ENCODE measurements around the gene CDH23.

Gene CDH23

DNA sequence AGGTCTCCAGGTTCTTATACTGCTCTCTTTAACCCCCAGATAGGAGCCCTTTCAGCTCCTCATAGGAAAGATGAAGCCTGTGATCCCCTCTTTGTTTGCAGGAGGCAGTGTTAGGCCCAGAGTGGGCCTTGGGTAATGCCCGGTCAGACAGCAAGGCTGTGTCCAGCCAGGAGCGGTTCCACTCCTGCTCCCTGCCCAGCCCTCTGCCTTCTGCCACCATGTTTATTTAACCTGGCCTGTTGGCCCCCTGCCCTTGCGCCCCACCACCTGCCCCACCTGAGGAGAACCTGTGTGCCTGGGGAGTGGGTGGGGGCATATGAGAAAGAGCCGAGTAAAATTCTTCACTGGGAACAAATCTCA lies 24.3 kb downstream of the CDH23 start:
- DNase-seq (ENCODE audit: low spot score), result no peak

GRCh38 chr10:71423250-71423649 lies 26.5 kb downstream of the CDH23 start:
- no peak for DNase-seq (ENCODE audit: low spot score)

DNA sequence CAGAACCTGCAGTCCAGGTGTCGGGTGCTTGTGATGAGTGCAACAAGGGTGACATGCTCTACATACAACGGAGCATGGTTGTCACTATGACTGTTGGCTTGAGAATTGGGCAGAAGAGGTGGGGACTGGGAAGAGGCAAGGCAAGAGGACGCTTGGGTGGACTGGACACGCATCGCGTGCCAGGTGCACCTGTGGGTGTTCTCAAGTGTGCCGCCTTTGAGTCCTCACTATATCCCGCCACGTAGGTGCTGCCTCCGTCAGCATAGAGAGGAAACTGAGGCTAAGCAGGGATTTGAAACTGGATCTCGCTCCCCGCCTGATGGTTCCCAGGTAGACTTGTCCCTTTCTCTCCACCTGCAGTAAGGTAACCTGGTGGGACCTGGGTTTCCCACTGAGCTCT lies 27.2 kb downstream of the CDH23 start:
- DNase-seq (ENCODE audit: low spot score), result no peak

DNA sequence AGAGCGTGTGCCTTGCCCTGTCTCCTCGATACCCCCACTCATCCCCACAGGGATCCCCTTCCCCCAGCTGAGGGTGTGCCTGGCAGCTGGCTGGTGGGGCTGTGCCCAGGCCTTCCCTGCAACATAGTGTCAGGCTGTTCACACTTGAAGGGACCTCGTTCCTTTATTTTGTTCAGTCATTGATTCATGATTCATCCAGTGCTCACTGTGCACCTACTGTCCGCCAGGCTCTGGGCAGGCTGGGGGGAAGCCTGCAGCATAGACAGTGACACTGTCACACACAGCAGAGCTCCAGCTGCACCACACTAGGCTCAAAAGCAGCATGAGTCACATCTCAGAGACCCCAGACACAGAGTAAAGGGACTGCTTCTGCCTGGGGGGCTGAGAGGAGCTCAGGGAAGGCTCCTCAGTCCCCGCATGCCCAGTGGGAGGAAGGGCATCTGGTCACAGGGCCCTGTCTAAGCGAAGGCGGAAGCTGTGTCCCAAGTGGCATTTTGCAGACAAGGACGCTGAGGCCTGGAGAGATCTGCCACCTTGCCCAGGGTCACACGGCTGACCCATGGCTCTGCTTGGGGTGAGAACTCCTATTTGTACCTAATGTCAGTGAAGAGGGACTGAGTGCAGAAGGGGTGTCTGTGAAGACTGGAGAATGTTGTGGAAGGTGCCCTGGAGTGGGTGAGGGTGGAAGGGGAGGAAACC lies 27.9 kb downstream of the CDH23 start:
- no peak for DNase-seq (ENCODE audit: low spot score)

- DNase-seq (ENCODE audit: low spot score), result no peak
These were observed 29.4 kb downstream of the CDH23 start for GRCh38 chr10:71426058-71426605.

DNA sequence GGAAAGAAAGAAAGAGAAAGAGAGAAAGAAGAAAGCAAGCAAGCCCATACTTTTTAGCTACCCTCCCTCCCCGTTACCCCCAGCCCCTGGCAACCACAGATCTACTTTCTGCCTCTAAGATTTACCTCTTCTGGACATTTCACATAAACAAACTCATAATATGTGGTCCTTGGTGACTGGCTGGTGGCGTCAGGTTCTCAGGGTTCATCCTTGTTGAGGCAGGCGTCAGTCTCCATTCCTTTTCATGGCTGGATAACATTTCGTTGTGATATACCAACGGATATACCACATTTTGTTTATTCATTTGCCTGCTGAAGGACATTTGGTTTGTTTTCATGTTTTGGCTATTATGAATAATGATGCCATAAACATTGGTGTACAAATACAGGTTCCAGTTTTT lies 30.5 kb downstream of the CDH23 start:
- no peak for DNase-seq (ENCODE audit: low spot score)

DNA sequence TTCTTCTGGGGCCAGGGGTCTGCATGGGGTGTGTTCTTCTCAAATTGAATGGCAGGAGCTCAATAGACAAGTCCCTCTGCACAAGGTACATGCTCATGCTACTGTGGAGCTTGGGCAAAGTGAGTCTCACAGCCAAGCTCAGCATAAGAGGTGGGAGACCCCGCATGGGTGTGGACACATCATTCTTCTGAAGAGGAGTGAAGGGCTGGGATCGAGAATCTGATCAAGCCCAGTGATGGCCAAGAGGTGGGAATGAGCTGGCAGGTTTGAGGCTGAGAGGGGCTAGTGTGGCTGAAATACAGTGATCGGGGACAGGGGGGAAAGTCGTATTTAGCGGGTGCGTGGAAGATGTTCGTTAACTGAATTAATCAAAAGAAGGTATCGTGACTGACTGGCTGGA lies 32.6 kb downstream of the CDH23 start:
- DNase-seq (ENCODE audit: low spot score), result no peak

- DNase-seq (ENCODE audit: low spot score), result no peak
These were observed 33.2 kb downstream of the CDH23 start for GRCh38 chr10:71429929-71430328.

- no peak for DNase-seq (ENCODE audit: low spot score)
These were observed 34.8 kb downstream of the CDH23 start for GRCh38 chr10:71431239-71432100.

GRCh38 chr10:71432101-71432905 lies 35.6 kb downstream of the CDH23 start:
- no peak for DNase-seq (ENCODE audit: low spot score)

GRCh38 chr10:71432956-71433767 lies 36.4 kb downstream of the CDH23 start:
- DNase-seq (ENCODE audit: low spot score), result no peak

DNA sequence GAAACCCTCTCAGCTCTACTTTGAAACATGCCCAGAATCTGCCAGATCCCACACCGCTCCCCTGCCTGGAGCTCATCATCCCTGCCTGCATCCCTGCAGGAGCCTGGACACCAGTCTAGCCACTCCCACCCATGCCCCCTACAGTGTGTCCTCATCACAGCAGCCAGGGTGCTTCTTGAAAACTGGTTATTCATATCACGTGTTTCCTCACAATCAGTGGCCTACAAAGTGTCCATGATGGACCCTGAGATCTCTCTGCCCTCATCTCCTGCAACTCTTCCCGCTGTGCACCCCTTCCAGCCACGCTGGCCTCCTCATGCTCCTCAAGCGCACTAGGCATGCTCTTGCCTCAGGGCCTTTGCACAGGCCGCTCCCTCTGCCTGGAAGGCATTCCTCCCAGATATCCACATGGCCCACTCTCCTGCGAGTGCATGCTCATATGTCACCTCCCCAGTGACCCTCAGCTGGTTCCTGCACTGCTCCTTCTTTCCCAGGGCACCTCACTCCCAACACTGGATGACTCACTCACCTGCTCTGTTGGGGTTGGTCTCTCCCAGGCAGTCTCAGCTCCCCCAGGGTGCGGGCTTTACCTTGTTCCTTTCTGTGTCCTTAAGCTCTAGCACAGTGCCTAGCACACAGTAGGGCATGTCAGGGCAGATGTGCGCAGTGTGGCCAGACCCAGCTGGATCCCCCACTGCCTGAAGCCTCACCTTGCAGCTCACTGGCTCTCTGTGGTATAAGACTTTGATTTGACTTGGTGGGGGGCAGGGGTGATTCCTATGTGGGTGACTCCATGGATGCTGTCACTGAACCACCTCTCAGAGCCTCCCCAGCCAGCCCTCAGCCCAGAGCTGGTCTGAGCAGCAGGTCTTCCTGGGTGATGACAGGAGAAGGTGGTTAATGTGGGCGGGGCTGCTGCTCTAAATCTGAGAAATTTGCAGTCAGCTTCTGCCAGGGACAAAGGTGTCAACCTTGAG lies 37.3 kb downstream of the CDH23 start:
- DNase-seq (ENCODE audit: low spot score), result no peak

GRCh38 chr10:71434760-71435394 lies 38.2 kb downstream of the CDH23 start:
- no peak for DNase-seq (ENCODE audit: low spot score)

DNA sequence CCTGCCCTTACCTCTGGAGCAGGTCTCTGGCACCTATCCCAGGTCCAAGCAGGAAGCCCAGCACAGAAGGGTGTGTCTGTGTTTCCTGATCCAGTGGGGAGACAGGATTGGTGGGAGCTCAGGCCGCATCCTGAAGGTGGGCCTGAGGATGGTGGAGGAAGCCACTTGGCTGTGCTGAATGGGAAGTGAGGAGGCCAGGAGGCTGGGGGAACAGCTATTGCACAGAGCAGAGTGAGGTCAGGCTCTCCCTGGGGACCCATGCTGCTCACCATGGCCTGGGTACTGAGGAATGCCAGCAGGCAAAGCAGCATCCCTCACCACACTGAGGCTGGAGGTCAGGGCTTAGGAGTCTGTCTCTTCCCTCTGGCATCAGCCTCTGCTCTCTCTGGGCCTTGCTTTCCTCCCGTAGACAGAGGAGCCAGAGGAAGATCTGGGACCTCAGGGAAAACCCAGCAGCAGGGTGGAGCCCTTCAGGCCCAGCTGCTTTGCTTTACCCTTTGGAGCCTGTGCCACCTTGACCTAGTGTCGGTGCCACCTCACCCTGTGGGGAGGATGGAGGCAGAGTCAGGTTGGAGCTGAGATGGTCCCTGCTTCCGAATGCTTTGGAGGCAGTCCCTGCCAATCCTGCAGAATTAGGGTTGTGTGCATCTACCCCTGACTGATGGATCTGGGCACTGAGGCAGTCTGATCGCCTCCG lies 39.0 kb downstream of the CDH23 start:
- DNase-seq (ENCODE audit: low spot score), result no peak

- DNase-seq (ENCODE audit: low spot score), result no peak
These were observed 39.8 kb downstream of the CDH23 start for GRCh38 chr10:71436268-71437125.

DNA sequence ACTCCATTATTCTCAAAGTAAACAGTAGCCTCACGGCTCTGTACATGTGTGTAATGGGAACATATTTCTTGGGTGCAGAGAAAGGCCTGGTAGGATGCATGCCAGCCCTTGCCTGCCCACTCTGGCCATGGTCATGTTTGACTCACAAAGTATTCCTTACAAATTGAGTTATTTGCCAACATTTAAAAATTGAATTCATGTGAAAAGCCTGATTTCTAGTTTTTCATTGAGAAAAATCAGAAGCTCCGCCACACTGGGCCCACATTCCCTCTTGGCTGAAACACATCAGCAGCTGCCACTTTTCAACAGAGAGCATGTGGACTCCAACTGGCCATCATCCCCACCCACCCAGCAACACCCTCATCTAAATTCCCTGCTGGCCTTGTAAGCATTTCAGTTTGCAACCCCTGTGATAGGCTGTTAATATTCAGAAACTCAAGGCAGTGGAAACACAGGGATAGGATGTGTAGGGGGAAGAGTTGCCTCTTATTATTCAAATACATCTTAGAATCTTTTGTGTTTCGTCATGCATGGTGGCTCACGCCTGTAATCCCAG lies 40.9 kb downstream of the CDH23 start:
- no peak for DNase-seq (ENCODE audit: low spot score)

- DNase-seq (ENCODE audit: low spot score), result no peak
These were observed 42.0 kb downstream of the CDH23 start for GRCh38 chr10:71438761-71439160.
